Activated CD4-positive, CD25-positive, alpha-beta regulatory T cell treated with anti-CD3 and anti-CD28 coated beads, Interleukin-2, amount 50 U/mL, for 24 hours (primary cell): Measurements from ENCODE around the gene LCE3C.
"Not testable (repeated sequence)": the region's sequence is repeated elsewhere in the genome, so short reads cannot be mapped to it uniquely, and the experiment has no call there.

Source experiments
- ATAC-seq, 2 donors: fragments of 150-1000 bp; cut with Tn5 transposase; one replicate each; pipeline ENCODE4 v1.10.0; 2021; ENCODE audit warnings: mild to moderate bottlenecking in 1 of 2, moderate library complexity in 1 of 2

Gene LCE3C, protein sequence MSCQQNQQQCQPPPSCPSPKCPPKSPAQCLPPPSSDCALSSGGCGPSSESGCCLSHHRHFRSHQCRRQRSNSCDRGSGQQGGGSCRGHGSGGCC

DNA sequence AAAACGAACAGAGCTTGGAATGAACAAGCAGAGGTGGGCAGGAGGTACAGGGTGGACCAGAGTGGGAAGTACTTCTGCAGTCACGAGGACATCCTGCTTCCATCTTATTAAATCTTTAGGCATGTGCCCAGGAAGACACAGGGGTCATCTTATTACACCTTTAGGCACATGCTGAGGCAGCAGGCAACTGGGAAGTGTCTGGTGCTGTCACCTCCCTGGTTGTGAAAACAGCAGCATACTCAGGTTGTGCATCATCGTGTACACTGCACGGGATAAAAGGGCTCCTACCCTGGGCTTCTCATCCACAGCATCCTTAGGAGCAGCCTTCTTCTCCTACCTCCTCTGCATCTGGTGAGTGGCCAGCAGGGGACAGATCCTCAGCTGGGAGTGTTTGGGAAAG lies at the start of gene LCE3C:
LCE3C (plus strand) TSS at position 301 of the 400 bp plus-strand sequence. CDS start 498 bp downstream, outside the sequence.
- no peak for ATAC-seq

DNA sequence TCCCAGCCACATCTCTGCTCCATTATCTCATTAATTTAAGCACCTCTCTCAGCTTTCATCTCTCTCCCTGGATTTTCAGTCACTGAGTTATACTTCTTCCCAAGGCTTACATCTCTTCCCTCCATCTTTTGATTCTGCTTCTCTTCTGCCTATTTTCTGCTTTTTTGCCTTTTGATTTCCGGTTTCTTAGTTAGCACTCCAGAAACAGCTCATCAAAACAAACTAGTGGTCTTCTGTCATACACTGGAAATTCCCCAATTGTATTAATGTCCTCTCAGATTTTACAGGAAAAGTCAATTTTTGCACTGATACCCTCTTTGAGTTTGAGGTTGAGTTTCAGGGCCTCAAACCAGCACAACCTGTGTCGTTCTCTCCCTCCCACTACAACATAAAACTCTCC lies 34.9 kb upstream of the LCE3C start:
- no peak for ATAC-seq

DNA sequence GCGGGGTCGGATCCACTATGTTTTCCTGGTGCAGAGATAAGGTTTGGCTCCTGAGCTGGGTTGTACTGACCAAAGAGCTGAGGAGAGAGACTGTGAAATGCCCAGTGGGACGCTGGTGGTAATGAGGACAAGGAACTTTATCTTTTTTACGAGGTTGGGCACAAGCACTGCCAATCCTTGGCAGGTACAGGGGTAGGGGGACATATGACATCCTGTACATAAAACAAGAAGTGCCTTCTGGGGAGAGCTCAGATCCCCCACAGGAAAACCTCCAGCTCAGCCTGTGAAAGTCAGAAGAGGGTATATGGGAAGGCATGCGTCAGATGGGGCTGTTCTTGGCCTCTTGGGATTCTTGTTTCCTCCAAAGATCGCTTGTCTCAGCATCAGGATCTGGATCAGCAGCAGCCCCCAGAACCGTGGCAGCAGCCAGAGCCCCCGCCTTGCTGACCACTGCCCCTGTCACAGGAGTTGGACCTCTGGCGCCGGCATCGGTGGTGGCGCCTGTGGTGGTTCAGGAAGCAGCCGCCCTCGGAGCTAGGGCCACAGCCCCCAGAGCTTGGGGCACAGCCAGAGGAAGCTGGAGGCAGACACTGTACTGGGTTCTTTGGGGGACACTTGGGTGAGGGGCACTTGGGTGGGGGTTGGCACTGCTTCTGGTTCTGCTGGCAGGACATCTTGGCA lies 34.4 kb upstream of the LCE3C start:
- ATAC-seq, result no peak

DNA sequence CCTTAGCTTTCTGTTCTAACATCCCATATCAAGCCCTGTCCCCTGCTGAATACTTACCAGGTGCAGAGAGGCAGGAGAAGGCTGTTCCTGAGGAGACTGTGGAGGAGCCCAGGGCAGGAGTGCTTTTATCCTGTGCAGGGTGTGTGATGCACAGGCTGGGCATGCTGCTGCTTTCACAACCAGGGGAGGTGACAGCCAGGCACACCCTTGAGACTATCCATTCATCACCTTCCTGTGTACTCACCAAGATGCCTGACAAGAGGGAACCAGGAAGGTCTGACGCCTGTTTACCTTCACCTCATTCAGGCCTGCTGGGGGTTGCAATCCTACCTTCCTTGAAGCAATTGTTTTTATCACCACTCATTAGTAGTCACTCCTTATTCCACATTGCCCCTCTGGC lies 33.4 kb upstream of the LCE3C start, which contains the start of gene LCE3E:
LCE3E (minus strand) TSS at position 100 of the 400 bp plus-strand sequence. CDS start 572 bp downstream, outside the sequence.
- ATAC-seq, result no peak

DNA sequence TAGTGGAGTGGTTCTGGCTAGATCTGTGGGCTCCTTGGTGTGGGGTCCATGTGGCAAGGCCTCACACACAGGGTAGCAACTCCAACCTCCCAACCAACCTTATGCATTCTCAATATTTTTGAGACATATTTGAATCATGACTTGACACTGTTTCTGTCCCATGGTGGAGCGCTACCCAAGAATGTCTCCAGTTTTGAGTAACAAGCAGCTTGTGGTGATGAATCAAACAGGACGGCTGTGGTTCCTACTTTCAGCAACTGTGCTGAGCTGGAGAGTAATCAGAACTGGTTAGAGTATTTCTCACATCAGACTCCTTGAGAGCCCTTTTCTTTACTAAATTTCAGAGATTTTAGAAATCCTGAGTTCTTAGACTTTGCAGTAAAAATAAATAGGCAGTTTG lies 22.9 kb upstream of the LCE3C start:
- no peak for ATAC-seq

DNA sequence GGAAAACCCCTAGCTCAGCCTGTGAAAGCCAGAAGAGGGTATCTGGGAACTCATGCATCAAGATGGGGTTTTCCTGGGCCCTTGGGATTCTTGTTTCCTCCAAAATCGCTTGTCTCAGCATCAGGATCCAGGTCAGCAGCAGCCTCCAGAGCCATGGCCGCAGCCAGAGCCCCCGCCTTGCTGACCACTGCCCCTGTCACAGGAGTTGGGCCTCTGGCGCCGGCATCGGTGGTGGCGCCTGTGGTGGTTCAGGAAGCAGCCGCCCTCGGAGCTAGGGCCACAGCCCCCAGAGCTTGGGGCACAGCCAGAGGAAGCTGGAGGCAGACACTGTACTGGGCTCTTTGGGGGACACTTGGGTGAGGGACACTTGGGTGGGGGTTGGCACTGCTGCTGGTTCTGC lies 20.5 kb upstream of the LCE3C start:
- not testable (repeated sequence) for ATAC-seq

DNA sequence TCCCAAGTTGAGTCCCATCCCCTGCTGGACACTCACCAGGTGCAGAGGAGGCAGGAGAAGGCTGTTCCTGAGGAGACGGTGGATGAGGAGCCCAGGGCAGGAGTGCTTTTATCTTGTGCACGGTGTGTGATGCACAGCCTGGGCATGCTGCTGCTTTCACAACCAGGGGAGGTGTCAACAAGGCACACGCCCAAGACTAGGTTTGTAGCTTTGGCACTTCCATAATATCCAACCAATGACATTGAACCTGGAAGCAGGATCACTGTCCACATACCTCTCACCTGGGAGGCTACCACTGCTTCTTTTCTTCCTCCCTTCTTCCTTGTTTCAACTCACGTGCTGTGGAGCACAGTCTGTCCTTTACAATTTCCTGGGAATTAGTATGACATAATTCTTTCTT lies 19.6 kb upstream of the LCE3C start, which contains the start of gene LCE3D:
LCE3D (minus strand) TSS at position 84 of the 400 bp plus-strand sequence. CDS start 580 bp downstream, outside the sequence.
- no peak for ATAC-seq

DNA sequence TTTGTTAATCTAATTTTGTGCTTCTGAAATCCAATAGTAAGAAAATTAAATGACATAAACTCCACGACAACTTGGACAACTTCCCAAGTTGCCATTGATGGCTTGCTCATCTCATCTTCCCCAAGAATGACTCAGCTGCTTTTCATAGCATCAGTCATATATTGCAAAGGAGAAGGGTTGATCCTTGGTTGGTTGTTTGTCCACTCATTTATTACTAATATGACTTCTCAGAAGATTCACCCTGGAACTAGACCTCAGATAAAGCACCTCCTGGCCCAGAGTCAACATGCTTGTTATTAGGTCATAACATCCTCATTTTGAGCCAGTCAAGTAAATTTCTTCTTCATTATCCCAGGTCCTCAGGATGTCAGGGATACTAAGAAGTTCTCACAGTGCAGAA lies 17.4 kb upstream of the LCE3C start:
- ATAC-seq, result no peak

DNA sequence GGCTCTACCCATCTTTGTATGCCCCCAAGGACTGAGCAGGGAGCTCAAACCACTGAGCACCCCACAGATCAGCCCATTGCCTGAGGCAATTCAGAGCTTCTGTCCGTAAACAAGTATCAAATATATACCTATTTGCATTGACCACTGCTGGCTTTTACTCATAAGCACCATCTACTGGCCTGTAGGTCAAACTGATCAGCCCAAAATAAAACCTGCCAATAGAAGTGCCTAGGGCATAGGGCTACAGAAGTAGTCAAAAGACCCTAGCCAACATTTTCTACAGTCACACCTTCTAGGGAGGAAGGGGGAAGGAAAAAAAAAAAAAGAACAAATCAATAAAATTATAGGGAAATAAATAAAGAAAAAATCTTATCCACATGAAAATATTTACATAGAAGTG lies 14.4 kb upstream of the LCE3C start:
- no peak for ATAC-seq

DNA sequence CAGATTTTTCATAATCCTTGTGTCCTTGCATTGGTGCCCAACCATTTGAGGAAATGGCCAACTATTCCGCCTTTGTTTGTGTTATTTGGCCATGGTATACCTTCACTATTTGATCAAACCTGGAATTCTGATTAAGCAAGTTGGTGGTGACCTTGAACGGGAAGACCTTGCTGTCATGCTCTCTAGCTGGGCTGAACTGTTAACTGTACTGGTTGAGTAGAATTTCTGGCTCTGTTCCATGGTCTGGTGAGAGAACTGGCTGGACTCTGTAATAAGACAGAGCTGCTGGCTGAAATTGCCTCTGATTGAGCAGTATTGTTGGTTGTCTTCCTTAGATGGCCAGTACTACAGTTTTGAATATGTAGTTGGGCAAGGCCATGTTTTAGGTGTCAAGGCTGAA lies 3.0 kb upstream of the LCE3C start:
- ATAC-seq, result no peak

DNA sequence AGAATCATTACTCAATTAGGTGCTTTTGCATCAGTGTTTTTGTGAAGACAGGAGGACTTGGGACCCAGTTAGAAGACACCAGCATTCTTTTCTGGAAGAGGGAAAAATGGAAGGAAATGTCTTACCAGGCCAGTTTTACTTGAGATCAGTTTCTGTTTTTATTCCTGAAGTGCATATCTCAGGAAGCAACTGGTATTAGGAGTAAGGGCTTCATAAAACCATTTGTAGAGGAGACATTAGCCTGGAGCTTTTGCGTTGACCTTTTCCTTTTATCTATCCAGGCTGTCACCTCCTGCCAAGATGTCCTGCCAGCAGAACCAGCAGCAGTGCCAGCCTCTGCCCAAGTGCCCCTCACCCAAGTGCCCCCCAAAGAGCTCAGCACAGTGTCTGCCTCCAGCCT lies 13.5 kb downstream of the LCE3C start, which contains the start of gene LCE3B:
LCE3B (plus strand) TSS at position 301 of the 400 bp plus-strand sequence; CDS start at position 301, 0 bp downstream.
- no peak for ATAC-seq

DNA sequence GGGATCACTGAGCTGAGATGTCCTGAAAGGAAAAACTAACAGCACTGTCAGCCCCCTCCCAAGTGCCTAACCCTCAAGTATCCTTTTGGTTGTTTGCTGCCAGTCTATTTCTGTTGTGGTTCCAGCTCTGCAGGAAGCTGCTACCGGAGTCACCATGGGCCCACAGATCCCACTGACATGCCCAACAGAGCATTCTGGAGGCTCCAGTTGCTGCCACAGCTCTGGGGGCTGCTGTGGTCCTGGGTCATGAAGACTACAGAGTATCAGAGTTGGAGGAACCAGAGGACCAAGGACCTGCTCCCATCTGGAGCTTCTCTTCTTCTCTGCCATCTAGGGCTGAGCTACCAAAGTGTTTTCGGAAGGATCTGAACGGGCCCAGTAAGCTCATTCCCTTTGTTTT lies 22.0 kb downstream of the LCE3C start:
- no peak for ATAC-seq

DNA sequence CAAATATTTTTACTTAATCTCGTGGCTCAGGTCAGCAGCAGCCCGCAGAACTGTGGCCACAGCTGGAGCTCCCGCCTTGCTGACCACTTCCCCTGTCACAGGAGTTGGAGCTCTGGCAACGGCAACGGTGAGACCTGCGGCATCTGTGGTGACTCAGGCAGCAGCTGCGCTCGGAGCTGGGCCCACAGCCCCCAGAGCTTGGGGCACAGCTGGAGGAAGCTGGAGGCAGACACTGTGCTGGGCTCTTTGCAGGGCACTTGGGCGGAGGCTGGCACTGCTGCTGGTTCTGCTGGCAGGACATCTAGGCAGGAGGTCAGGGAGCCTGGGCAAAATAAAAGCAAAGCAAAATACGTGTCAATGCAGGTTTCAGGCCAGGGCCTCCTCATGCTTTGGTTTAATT lies 22.8 kb downstream of the LCE3C start, which contains the start of gene LCE3A:
LCE3A (minus strand) TSS at position 301 of the 400 bp plus-strand sequence; CDS start at position 301, 0 bp downstream.
- no peak for ATAC-seq

DNA sequence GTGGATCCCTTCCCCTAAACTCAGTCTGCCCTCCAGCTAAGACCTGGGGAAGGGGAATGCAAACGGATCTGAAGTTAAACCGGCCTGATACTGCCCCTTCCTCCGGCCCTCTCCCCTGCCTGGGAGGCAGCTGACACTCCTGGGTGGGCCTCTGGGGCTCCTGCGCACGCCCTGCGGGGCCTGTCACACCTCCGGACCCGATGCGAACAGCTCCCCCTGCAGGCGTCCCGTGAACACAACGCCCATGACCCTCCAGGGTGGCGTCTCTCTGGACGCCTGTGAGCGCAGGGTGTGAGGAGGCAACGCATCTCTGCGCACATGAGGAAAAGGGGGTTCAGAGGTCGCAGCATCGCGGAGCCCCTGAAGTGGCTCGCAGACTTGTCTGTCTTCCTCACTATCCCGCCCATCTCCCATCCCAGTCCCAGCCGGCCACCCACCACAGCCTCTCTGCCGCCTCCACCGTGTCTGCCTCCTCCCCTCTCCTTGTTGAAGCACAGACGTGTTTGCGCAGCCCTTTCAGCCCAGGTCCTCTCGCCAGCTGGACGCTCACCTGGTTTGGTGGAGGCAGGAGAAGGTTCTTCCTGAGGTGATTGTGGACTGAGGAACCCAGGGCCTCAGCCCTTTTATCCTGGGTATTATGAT lies 23.3 kb downstream of the LCE3C start:
- no peak for ATAC-seq

DNA sequence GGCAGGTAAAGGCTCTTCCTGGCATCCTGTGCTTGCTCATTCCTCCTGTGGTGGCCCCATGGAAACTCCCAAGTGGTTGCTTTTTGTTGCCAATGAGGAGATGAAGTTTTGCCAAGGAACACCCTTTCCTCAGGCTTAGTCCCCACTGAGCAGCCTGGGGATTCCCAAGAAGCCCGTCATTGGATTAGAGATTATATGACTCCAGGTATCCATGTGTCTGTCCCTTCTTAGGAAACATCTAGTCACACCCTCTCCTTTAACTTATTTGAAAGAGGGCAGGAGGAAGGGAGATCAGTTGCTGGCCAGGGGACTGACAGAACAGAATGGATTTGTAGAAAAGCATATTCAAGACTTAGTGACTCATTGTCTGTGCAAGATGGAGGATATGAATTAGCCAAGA lies 26.7 kb downstream of the LCE3C start:
- no peak for ATAC-seq

DNA sequence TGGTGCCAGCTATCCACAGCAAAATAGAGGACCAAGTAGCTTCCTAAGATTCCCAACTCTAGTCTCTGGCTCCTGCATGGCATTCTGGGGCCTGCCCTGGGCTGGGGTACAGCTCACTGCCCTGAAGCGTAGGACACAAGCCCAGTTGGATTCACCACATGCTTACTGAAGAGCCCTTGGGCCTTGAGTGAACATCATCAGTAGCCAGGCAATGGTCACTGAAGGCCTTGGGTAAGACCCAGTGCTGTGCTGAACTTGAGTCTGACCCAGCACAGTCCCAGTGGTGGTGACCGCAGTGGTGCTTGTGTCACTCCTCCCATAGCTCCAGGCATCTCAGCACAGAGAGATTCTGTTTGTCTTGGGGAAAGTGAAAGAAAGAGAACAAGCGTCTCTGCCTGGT lies 30.6 kb downstream of the LCE3C start:
- ATAC-seq, result no peak

DNA sequence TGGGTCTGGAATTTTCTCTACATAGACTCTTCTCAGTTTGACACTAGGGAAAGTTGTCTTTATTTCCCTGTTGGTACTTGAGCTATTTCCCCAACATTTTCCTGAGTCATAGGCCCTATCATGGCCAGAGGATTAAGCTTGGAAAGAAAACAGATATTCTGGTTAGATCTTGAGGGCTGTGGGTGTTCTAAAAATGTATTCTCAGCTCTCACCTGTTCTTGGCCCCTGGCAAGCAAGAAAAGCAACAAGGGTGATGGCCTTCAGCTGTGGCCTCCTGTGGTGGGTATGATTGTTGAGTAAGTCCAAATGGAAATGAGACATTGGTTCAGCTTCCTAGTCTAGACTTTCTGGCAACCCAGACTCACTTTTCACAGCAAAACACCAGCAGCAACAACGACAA lies 40.3 kb downstream of the LCE3C start:
- ATAC-seq, result no peak

DNA sequence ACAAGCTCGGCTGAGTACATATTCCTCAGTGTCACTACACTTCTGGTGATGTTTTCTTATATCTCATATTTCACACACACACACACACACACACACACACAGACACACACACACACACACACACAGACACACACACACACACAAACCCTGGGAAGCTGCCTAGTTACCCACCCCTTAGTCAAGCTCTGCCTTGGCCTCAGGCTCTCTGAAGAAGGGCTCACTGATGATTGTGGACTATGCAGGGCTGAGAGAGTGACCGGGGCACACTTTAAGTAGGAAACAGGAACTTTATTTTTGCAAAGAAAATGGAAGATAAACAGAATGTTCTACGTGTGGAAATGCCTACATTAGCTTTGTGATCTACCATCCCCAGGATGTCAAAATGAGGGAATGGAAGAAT lies 43.9 kb downstream of the LCE3C start:
- no peak for ATAC-seq

DNA sequence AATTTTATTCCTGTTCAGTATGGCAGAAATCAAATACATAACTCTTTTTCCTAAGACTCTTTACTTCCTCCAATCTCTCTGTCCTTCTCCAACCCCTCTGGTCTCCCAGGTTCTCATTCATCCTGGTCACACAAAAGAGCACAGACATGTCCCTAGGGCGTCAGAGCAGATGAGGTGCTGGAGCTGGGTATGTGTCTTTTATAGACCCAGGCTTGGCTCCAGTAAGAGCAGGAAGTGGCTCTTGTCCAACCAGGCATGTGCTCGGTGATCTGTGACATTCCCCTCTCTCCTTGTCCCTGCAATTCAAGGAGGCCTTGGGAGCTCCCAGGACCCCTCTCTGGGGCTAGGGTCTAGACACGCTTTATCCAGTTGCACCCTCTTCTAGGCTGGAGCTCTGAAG lies 45.1 kb downstream of the LCE3C start:
- ATAC-seq, result no peak

DNA sequence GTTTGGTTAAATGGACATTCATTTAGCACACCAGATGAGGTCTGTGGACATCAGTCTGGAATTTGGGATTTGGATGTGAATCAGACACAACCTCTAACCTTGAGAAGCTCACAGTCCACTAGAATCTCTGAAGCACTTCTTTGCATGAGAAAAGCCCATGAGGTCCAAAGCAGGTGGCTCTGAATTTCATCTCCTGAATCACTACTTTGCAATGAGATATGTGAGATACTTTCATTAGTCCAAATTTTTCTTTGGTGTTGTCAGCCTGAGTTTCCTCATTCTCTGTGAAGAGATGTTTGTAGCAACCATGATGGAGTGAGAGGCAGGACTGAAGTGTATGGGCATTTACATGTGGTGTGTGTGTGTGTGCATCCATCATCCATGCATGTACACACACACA lies 46.6 kb downstream of the LCE3C start:
- no peak for ATAC-seq
